GM19328 (cell line): ENCODE measurements around the gene RADX.

Source experiments
- ATAC-seq: cut with Tn5 transposase; IDR thresholded peaks from one replicate; pipeline ENCODE4 v1.9.1; 2021; ENCODE audit warnings: mild to moderate bottlenecking, moderate library complexity; ENCODE audit not compliant: unreplicated experiment

RADX gene

GRCh38 chrX:106680716-106681115 lies 68.9 kb downstream of the RADX start:
- ATAC-seq, result no peak

- no peak for ATAC-seq
These were observed 72.4 kb downstream of the RADX start for GRCh38 chrX:106684207-106684606.

GRCh38 chrX:106692425-106693065 lies 80.8 kb downstream of the RADX start:
- ATAC-seq, result no peak

GRCh38 chrX:106696502-106696901 lies 84.7 kb downstream of the RADX start:
- no peak for ATAC-seq

GRCh38 chrX:106698693-106699092 lies 86.9 kb downstream of the RADX start:
- ATAC-seq, result no peak

GRCh38 chrX:106702636-106703035 lies 90.9 kb downstream of the RADX start:
- ATAC-seq, result no peak

- no peak for ATAC-seq
These were observed 94.7 kb downstream of the RADX start for GRCh38 chrX:106706466-106706865.

GRCh38 chrX:106707771-106708454 lies 96.1 kb downstream of the RADX start:
- no peak for ATAC-seq

- ATAC-seq, result no peak
These were observed 99.0 kb downstream of the RADX start for GRCh38 chrX:106710771-106711170.

GRCh38 chrX:106711375-106711774 lies 99.6 kb downstream of the RADX start:
- no peak for ATAC-seq

GRCh38 chrX:106716004-106716403 lies 104.2 kb downstream of the RADX start:
- ATAC-seq, result no peak

- ATAC-seq, result no peak
These were observed 104.7 kb downstream of the RADX start for GRCh38 chrX:106716463-106716862.

GRCh38 chrX:106718709-106719108 lies 106.9 kb downstream of the RADX start:
- no peak for ATAC-seq

- no peak for ATAC-seq
These were observed 114.2 kb downstream of the RADX start for GRCh38 chrX:106725931-106726330.

- ATAC-seq, result no peak
These were observed 115.0 kb downstream of the RADX start, which contains the start of gene RNF128 for GRCh38 chrX:106726485-106727437. TSS of gene RNF128 (plus strand) at chrX:106726701. CDS start at chrX:106726914, 213 bp downstream.

GRCh38 chrX:106728337-106728736 lies 116.6 kb downstream of the RADX start:
- no peak for ATAC-seq
